CD4-positive, alpha-beta T cell treated with Interleukin-15 for 1 hour (primary cell): ENCODE results near the gene ST13.
"Not testable (repeated sequence)": the region's sequence is repeated elsewhere in the genome, so short reads cannot be mapped to it uniquely, and the experiment has no call there.

ENCODE experiments used
- DNase-seq: peaks from one replicate; pipeline ENCODE4 v3.0.0-alpha.2; 2020

ST13 gene

GRCh38 chr22:40856513-40857308, at the start of gene ST13, which contains the start of gene XPNPEP3:
Gene ST13 (minus strand): TSS chr22:40856639. CDS start chr22:40856540, 99 bp downstream.
Gene XPNPEP3 (plus strand): TSS chr22:40857148. CDS start chr22:40857182, 34 bp downstream.
- peak; percentile 97 for DNase-seq

- DNase-seq = no peak
Measured at GRCh38 chr22:40904101-40904500, 47.7 kb upstream of the ST13 start.

GRCh38 chr22:40898850-40899357, 42.5 kb upstream of the ST13 start:
- no peak for DNase-seq

GRCh38 chr22:40894417-40894816, 38.0 kb upstream of the ST13 start:
- no peak for DNase-seq

- no peak for DNase-seq
Measured at GRCh38 chr22:40890881-40891280, 34.4 kb upstream of the ST13 start.

GRCh38 chr22:40889116-40889515, 32.7 kb upstream of the ST13 start:
- DNase-seq = no peak

- DNase-seq = no peak
Measured at GRCh38 chr22:40878922-40879321, 22.5 kb upstream of the ST13 start.

GRCh38 chr22:40877488-40877887, 21.0 kb upstream of the ST13 start:
- DNase-seq = no peak

GRCh38 chr22:40876907-40877306, 20.5 kb upstream of the ST13 start:
- DNase-seq = no peak

- DNase-seq = no peak
Measured at GRCh38 chr22:40875111-40875510, 18.7 kb upstream of the ST13 start.

- no peak for DNase-seq
Measured at GRCh38 chr22:40874016-40874415, 17.6 kb upstream of the ST13 start.

- not testable (repeated sequence) for DNase-seq
Measured at GRCh38 chr22:40868379-40868778, 11.9 kb upstream of the ST13 start.

GRCh38 chr22:40867109-40867508, 10.7 kb upstream of the ST13 start:
- DNase-seq = no peak

- DNase-seq = no peak
Measured at GRCh38 chr22:40862537-40862936, 6.1 kb upstream of the ST13 start.

- DNase-seq = no peak
Measured at GRCh38 chr22:40862013-40862412, 5.6 kb upstream of the ST13 start, which contains the start of gene DNAJB7. Gene DNAJB7 (minus strand): TSS chr22:40862113. CDS start chr22:40861994, 119 bp downstream.

- no peak for DNase-seq
Measured at GRCh38 chr22:40857309-40857855, 943 bp upstream of the ST13 start.

- peak; percentile 26 for DNase-seq
Measured at GRCh38 chr22:40855979-40856512, 393 bp downstream of the ST13 start.

- DNase-seq = no peak
Measured at GRCh38 chr22:40855071-40855978, 1.1 kb downstream of the ST13 start.

GRCh38 chr22:40853961-40854360, 2.5 kb downstream of the ST13 start:
- no peak for DNase-seq

- no peak for DNase-seq
Measured at GRCh38 chr22:40853333-40853732, 3.1 kb downstream of the ST13 start.

- DNase-seq = not testable (repeated sequence)
Measured at GRCh38 chr22:40845816-40846215, 10.6 kb downstream of the ST13 start.

GRCh38 chr22:40844951-40845350, 11.5 kb downstream of the ST13 start:
- no peak for DNase-seq

- DNase-seq = no peak
Measured at GRCh38 chr22:40838486-40838885, 18.0 kb downstream of the ST13 start.
